SKM-1 treated with dmso at 0.1 percent for 144 hours (cell line): Measurements from ENCODE around the gene ZBTB16.

Experiments
- DNase-seq: peaks from one replicate; lab custom pipeline; 2025; ENCODE audit not compliant: unreplicated experiment; lab: John Stamatoyannopoulos, UW

Gene ZBTB16

DNA sequence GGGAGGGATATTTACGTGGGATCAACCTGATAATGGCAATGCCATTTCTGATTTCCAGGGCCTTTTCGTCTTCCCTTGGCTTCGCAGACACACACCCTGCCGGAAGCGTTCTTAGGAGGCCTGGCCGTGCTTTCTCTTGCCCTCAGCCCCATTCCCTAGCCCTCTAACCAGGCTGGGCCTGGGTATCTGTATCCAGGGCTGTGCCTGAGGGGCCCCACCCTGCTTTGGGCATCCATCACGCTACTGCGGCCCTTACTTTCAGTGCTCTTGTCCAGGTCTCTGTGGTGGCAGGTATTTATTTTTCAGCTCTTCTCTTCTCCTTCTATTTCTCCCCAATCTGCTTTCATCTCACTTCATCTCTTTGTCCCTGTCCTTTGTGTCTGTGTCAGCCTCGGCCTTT, 105.0 kb downstream of the ZBTB16 start:
- no peak for DNase-seq

DNA sequence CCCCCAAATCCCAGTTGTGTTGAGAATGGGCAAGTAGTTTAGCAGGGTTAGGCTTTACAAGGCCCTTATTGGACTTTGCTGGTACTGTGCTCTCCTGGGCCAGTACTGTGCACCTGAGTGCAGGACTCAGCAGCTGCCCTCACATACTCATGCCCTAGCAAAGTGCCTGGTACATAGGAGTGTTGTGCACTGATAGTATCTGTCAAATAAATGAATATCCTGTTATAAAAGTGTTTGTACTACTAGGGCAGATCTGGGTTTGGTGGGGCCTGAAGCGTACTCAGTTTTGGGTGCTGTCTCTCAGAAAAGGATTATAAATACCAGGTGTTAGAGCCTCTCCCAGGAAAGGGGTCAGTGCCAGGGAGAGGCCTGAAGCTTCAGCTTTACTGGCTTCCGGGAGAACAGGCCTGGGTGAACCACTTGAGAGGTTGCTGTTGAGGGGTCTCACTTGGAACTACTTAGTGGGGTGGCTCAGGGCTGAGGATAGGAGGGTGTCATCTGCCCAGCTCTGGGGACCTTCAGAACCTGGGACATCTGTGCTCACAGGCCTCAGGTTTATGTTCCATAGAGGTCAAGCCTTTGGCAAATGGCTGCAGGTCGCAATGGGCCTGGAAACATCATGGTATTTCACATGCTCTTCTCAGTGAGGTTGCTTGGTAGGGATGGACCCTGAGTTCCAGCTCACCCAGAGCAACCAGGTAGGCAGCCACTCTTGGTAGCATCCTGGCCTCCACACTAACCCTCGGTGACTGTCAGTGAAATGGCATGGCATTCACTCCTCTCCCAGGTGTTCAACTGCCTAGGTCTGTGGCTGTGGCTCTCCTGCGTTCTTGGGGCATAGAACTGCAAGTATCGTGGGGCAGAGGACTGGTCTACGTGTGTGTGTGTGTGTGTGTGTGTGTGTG, 106.1 kb downstream of the ZBTB16 start:
- no peak for DNase-seq

DNA sequence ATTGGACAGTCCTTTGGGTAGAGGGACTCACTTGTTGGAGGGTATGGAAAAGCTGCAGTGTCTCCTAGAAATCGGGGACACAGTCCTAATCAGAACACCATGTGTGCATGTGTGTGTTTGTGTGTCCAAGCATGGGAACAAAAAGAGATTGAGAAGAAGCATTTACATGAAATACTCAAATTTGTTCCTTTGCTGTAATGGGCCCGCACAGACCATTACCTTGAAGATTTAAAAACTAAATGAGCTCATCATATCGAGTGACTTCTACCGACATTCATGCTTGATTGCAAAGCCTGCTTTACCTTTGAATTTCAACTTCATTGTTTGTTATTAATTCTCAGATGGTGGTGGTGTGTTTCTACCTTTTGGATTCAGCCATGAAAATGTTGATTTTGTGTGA, 106.9 kb downstream of the ZBTB16 start:
- no peak for DNase-seq

DNA sequence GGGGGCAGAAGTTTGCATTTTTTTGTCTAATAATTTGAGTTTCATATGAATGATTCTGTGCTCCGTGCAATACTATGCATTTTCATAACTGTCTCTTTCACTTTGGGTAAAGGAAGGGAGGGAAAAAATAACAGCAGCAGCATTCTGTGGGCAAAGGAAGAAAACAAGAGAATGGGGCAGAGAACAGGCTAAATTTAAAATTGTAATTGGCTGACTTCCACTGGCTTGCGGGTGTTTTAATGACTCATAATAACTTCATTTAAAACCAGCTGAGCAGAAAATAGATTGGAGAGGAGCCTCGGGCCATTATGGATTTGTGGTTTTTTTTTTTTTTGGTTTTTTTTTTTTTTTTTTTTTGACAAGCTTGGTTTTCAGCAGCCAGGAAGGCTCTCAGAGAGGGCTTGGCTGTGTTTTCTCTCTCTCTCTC, 107.4 kb downstream of the ZBTB16 start:
- no peak for DNase-seq

DNA sequence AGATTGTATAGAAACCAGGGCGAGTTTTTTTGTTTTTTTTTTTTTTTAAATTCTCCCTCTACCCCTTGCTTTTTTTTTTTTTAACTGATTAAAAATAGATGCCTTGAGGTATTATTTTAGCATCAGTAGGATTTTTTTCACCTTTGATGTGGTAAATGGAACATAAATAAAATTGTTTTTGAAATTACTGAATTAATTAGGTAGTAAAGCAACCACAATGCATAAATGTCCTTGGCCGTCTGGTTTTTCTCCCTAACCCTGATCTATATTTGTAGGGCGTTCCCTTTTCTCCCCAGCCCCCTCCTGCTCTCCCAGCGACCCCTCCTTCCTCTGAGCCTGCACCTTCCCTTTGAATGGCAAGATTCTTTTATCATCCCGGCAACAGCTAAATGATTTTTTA, 107.8 kb downstream of the ZBTB16 start:
- no peak for DNase-seq

DNA sequence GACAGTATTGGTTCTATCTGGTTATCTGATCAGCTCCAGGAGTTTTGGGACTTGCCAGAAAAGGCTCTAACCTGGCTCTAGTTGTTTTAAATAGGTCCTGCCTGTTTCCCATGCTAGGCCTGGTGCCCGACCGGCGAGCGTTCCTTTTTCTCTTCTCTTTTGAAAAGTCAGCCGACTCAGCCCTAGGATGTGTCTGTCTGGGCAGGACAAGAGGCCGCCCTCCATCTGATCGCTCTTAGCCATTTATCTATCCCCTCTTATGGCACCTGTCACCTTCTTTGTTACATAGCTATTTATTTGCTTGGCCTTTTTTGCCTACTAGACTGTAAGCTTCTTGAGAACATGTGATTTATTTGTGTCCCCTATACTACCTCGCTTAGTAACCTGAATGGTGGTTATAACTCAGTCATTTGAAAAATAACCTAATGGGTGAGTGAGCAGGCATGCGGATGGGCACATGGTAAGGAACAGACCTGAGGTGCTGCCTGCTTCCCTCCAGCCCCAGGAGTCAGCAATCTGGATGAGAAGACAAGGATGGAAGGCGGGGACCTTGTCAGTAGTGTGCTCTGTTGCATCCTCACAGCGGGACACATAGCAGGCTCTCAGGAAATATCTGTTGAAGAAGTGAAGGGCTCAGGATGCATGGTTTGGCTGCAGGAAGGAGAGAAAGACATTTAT, 108.4 kb downstream of the ZBTB16 start:
- no peak for DNase-seq

DNA sequence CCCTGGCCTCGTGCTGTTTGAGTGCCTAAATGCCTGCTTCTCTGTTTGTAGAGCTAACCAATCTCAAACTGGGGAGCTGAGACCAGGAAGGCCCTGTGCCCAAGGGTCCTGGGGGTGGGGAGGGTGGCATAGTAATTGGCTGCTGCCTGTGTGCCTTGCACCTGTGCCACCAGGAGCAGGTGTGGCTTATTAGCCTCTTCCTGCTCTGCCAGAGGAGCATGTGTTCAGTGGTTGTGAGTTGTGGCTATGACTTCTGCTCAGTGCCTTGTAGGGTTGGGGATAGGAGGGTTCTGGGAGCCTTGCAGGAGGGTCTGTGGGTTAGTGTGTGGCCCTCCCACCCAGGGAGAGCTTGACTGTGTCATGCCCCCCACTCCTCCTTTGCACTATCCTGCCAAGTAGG, 109.2 kb downstream of the ZBTB16 start:
- no peak for DNase-seq

DNA sequence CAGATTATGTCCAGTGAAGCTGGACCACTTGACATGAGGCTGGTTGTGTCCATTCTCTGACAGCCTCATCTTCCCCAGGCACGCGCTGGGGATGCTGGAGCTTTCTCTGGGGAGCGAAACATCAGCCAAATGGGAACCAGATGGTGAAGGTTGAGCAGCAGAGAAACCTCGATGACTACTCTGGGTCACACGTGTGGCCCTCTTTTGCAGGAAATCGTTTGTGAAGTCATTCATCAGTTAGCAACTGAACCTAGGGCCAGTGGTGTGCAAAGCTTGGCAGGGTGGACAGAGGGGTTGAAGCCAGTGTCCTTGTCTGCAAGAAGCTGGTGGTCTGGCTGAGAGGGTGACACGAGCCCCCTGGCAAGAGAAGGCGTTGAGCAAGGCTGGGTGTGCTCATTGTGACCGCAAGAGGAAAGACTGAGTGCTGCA, 109.8 kb downstream of the ZBTB16 start:
- DNase-seq, result no peak

DNA sequence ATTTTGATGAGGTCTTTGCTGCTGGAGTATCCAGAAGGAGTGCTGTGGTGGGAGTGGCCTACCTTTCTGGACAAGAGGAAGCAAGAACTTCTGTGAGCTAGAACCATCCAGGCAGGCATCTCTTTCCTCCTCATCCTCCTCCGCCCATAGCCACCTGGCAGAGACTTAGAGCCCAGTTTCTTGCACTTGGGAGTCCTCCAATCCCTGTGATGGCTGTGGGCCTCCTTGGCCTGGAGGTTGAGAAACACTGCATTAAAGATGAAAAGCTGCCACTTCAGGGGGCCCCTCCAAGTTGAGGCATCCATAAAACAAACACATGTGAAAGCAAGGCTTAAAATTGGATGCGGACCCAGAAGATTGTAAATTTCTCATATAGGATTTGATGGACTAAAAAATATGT, 110.3 kb downstream of the ZBTB16 start:
- DNase-seq, result no peak

DNA sequence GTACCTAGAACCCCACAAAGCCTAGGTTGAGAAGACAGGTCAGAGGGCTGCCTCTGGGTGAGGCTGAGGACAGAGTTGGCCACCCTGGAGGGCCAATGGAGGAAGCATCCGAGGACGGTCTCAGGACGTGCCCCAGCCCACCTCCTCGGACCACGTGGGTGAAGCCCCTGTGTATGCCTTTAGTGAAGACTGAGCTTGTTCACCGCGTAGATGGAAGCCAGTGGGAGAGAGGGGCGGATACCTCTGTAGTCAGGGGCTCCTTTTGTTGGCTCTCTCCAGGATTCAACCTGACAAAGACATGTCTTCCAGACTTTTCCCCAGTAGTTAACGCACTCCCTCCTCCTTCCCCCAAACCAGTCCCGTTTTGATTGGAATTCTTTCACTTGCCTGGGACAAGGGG, 110.7 kb downstream of the ZBTB16 start:
- DNase-seq, result no peak

DNA sequence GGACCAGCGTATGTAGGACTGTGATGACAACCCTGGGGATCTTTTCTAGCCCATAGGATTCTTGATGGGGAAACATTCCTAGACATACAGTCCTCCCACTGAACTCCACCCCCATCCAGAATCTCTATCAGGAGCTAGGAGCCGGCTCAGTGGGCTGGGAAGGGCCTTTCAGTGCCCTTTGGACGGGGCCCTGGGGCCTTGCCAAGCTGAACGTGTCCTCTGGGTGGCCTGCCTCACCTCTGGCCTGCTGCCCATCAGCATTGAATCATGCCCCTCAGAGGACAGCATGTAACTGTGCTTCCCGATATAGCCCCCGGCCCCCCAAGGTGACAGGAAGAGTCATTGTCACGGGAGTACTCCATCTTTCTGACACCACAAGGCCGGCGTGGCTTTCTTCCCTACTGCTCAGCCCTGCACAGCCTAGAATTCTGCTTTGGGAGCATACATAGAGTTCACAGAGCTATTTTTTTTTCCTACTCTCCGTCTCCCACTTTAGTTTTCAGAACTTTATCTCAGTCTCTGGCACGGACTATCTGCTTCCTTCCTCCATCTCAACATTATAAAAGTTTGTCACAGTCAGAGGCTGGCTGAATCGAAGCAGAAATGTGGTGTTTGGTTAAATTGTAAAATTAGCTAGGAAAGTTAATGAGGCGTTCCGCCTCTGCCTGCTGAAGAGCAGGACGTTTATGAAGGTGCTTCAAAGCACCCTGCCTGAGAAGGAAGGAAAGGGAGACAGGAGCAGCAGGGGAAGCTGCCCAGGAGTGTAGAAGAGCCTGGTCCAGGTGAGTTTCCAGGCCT, 111.9 kb downstream of the ZBTB16 start:
- DNase-seq, result no peak

DNA sequence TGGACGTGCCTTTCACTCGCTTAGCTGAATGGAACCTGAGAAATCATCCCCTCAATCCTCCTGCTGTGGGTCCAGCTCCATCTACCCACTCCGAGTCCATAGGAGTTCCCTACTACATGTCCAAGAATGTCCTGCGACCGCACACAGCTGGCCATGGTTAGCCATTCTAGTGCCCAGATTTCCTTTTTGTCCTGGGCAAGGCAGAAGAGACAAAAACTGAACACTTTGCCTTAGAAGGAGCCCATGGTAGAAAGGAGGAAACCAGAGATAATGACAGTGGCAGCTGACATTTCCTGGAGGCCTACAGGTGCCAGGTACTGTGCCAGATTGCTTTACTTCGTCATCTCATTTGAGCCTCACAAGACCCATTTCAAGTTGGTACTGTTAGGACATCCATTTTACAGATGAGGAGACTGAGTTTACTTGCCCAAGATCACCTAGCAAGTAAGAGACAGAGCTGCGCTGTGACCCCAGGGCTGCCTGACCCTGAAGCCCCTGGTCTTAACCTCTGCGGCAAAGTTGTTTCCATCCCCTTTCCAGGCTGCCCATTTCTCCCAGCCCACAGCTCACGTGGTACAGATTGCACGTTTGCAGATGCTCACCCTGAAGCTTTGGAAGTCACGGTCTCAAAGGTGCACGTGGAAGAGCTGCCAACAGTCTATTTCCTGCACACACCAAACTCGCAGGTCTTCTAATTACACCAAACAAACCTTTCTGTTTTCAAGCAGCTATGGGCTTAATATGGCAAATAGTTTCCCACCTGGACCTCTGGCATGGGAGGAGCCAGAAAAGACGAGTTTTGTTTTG, 112.7 kb downstream of the ZBTB16 start:
- DNase-seq, result no peak

DNA sequence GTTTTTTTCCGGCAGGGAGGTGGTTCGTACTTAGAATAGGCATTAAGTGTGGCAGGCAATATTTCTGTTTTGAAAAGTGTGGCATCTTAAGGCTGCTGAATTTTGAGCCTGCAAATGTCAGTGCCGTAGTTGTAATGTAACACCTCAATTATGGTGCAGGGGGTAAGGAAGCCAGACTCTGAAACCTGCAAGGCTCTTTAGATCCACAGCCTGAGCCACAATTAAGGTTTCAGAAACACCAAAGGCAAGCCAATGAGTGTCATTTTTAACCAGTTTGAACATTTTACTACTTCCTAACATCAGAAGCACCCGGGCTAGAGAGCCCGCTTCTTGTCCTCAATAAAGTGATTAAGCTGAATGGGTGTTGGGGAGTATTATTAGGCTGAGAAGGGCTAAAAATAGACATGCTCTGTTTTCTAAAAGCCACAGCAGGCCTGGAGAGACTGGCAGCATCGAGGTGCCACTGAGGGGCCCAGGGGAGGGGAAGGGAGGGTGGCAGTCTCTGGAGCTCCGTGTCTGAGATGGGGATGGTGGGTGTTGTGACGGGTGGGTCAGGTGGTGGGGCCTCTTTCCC, 113.4 kb downstream of the ZBTB16 start:
- no peak for DNase-seq

DNA sequence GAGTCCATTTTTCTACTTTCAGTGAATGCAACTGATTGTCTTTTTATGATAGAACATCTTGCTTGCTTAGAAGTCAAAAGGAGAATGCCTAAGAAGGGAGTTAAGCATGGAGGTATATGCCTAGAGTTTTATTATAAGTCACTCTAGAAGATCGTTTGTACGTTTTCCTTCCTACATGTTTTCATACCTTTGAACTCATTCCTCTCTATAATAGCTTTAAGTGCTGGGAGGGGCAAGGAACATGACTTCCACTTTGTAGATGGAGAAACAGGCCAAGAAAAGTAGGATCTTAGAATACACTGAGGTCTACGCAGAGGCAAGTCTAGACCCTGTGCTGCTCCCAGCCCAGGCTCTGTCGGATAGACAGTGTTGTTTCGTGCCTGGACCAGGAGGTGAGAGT, 114.3 kb downstream of the ZBTB16 start:
- no peak for DNase-seq

DNA sequence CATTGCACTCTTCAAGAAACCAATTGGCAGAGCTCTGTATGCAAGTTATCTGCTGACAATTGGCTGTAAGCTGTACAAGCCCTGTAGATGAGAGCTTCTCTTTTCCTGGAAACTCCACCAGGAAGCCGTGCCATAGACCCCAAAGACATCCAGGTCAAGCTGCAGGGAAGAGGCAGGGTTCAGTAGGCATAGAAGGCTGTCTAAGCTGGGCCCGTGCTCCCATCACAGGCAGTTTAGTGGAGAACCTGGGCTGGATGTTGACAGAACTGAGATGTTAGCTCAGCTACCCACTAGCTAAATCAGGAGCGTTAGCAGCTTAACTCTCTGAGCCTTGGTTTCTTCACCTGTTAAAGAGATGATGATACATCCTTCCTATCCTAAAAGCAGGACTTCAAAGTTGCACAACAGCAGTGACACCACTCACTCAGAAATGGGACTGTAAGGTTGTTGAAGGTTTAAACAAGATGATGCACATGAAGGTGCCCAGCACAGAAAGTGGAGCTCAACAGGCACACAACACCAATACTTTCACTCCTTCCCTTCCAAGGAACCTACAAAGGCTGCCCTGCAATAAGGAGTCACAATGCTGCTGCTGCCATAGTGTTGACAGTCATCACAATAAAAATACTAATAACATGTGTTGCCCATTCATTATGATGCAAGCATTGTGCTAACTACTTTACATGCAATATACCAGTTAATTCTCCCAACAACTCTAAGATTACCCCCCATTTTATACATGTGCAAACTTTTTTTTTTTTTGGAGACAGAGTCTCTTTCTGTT, 115.4 kb downstream of the ZBTB16 start:
- DNase-seq, result no peak

DNA sequence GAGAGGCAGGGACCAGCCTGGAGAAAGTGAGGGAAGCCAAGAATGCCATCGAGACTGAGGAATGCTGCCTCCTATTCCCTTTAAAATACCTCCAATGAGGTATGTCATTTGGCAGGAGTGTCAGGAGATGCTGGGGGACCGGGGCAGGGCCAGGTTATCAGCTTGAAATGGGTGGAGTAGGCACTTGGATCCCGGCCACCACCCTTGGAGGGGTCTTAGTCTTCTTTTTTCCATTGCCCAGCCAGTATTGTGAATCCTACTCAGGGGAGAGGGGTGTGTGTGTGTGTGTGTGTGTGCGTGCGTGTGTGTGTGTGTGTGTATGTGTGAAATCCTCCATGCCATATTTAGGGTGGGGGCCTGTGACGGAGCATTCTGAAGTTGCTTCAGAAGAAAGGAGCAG, 116.2 kb downstream of the ZBTB16 start:
- DNase-seq, result no peak

DNA sequence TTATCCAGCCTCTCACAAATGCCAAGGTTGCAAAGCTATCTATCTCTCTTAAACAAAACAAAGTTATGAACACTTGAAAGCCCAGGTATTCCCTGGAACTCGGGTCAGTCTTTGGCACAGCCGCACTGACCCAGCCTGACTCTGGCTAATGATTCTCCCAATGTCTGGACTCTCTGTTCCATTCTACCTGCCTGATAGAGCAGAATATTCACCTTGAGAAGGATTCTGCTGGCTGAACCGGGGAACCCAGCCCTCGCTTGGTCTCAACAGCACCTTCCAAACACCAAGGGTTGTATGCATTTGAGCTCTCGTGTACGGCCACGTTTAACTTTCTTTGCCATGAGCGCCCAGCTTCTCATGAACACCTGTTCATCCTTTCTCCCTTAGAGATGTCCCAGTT, 116.8 kb downstream of the ZBTB16 start:
- DNase-seq, result no peak

DNA sequence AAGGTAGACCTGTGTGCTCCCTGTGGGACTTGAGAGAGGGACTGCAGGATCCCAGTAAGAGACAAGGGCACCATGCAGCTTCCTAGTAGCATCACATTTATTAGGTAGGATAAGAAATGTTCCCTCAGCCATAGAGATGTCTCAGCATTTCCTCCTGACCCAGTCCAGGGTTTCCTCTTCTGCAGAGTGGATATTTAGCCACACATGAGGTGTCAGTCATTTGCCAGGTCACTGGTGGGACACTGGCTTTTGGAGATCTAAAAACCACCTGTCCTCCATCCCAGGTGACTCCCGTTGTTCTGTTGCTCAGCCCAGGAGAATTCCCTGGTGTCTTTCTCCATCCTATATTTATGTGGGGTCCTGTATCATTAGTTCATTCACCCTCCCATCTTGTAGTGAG, 119.1 kb downstream of the ZBTB16 start:
- no peak for DNase-seq

DNA sequence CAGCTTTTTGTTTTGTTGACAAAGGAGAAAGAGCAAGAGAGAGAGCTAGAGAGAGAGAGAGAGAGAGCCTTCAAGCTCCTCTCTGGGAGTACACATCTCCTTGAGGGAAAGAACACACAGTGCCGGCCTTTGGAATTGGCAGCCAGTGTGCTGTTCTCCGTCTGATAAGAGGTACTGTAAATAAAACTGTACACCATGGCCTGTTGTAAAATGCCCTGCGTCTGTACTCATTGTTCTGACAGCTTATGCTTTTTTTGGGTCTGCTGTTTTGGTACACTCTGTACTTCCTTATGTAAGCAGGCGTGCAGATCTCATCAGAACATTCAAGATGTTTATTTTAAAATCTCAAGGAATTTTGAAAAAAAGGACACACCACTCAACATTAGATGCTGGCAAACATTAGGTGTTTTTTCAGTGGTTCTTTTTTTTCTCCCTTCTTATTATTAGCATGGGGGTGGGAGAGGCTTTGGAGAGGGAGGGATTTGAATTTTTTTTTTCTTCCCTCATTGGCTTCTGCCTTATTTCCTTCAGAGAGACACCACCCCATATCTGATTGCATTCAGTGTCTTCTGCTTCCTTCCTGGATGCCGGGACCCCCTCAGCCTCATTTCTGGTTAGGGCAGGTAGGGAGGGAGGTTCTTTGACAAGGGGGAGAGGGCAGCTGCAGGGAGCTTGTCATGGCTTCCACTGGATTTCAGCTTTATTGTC, 119.9 kb downstream of the ZBTB16 start:
- DNase-seq, result no peak
